Mucosa of rectum (tissue), 2 donors: ENCODE measurements around the gene RELCH.

Source experiments
- H3K27ac ChIP-seq, 2 donors: one replicate each; pipeline ENCODE4 v1.7.0; 2013; ENCODE audit warnings: inconsistent platforms in 2 of 2, low read depth in 2 of 2, low read length in 2 of 2
- H3K27me3 ChIP-seq, 2 donors: one replicate each; pipeline ENCODE4 v1.7.0; 2013; ENCODE audit warnings: low read length in 2 of 2; ENCODE audit not compliant: control insufficient read depth in 2 of 2, insufficient read depth in 2 of 2
- H3K36me3 ChIP-seq, 2 donors: one replicate each; pipeline ENCODE4 v1.7.0; 2013; ENCODE audit warnings: low read length in 2 of 2; ENCODE audit not compliant: control insufficient read depth in 2 of 2, insufficient read depth in 2 of 2
- H3K4me1 ChIP-seq, 2 donors: one replicate each; pipeline ENCODE4 v1.7.0; 2013; ENCODE audit warnings: low read length in 2 of 2, mild to moderate bottlenecking in 1 of 2; ENCODE audit not compliant: control insufficient read depth in 2 of 2, insufficient read depth in 2 of 2
- H3K4me3 ChIP-seq, 2 donors: one replicate each; pipeline ENCODE4 v1.7.0; 2013; ENCODE audit warnings: low read length in 2 of 2
- H3K9ac ChIP-seq, 2 donors: one replicate each; pipeline ENCODE4 v1.7.0; 2013; ENCODE audit warnings: low read length in 2 of 2, low read depth in 1 of 2, mild to moderate bottlenecking in 1 of 2
- H3K9me3 ChIP-seq, 2 donors: one replicate each; pipeline ENCODE4 v1.7.0; 2013; ENCODE audit warnings: low read length in 2 of 2; ENCODE audit not compliant: control insufficient read depth in 2 of 2
- donor health status: healthy.
- donor health status: Normal muscosa, but diverticular disease.

RELCH gene

DNA sequence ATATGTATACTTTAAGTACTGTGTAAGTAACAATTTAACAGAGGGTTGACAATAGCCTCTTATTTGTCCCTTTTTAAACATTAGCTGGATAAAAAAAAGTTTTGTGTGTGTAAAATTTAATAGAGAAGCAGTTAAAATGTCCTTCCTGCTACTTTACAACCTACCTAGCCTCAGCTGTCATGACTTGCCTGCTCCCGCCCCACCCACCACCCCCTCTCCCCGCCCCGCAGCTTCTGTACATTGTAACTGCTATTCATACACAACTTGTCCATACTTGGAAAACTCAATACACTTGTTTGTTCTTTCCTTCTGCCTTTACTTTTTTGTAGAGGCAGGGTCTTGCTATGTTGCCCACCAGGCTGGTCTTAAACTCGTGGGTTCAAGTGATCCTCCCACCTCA is 19.5 kb downstream of the RELCH start:
- H3K9me3 ChIP-seq: no peaks in the 10 kb centered on the region
- H3K27ac ChIP-seq: peak overlapping the region in 1 of 2 donors; percentile 45
- no peak overlapping the region for H3K9ac ChIP-seq

DNA sequence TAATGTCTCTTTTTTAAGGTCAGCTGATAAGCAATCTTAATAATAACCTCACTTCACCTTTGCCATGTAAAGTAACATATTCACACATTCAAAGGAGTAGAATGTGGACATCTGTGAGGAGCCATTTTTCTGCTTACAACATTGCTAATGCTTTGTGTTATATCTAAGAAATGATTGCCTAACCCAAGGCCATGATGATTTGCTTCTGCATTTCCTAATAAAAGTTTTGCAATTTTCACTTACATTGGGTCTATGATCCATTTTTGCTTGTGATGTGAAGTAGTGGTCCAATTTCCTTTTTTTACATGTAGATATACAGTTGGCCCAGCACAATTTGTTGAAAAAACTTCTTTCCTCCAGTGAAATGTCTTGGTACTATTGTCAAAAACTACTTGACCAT is 22.0 kb downstream of the RELCH start:
- H3K4me3 ChIP-seq: no peak overlapping the region
- H3K36me3 ChIP-seq: peaks cover 5 to 6% of the 10 kb centered on the region in 2 donors
- no peaks in the 10 kb centered on the region for H3K9me3 ChIP-seq
- H3K4me1 ChIP-seq: peaks cover 4 to 12% of the 10 kb centered on the region in 2 donors
- no peaks in the 10 kb centered on the region for H3K27me3 ChIP-seq
- H3K9ac ChIP-seq: no peak overlapping the region
- H3K27ac ChIP-seq: no peak overlapping the region

More for the DNA sequence above, 19.5 kb downstream of the RELCH start:
- Histone ChIP-seq H3K36me3 (no peaks in the 10 kb centered on the region), H3K4me1 (peaks cover 8 to 17% of the 10 kb centered on the region in 2 donors), H3K4me3 (no peak overlapping the region), H3K27me3 (no peaks in the 10 kb centered on the region)

DNA sequence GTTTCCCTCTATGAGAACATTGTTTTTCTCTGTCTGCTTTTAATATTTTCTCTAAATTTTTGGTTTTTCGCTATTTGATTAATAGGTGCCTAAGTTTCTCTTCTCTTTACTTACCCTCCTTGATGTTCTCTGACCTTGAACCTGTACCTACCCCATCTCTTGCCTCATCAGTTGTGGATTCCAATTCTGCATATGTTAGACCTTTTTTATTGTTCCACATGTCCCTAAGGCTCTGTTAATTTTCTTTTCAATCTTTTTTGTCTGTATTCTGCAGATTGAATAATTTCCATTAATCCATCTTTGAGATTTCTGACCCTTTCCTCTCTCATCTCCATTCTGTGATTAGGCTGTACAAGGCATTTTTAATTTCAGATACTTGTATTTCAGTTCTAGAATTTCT is 23.1 kb downstream of the RELCH start:
- no peaks in the 10 kb centered on the region for H3K27me3 ChIP-seq
- no peak overlapping the region for H3K9ac ChIP-seq
- no peak overlapping the region for H3K4me3 ChIP-seq
- H3K36me3 ChIP-seq: peaks cover 5 to 6% of the 10 kb centered on the region in 2 donors
- no peak overlapping the region for H3K27ac ChIP-seq
- peaks cover 4 to 15% of the 10 kb centered on the region in 2 donors for H3K4me1 ChIP-seq
- H3K9me3 ChIP-seq: no peaks in the 10 kb centered on the region

DNA sequence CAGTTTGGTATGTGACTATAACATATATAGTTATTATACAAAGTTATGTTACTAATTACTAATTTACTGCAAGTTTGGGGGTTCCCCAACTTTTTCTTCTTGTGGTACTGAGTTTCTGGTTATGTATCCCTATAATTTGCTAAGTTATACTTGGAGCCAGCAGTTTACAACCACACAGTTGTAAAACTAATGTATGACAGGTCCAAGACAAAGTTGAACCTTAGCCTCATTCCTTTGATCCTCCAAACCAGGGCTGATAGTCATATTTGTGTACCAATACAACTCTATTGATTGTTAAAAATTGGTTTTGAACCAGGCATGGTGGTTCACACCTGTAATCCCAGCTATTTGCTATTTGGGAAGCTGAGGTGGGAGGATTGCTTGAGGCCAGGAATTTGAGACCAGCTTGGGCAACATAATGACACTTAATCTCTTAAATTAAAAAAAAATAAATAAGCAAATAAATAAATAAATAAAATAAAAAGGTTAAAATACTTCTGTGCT is 24.3 kb downstream of the RELCH start:
- H3K27me3 ChIP-seq: no peaks in the 10 kb centered on the region
- H3K27ac ChIP-seq: no peak overlapping the region
- H3K4me3 ChIP-seq: no peak overlapping the region
- no peak overlapping the region for H3K9ac ChIP-seq
- peaks cover 6 to 9% of the 10 kb centered on the region in 2 donors for H3K36me3 ChIP-seq
- H3K4me1 ChIP-seq: peaks cover 4 to 12% of the 10 kb centered on the region in 2 donors
- no peaks in the 10 kb centered on the region for H3K9me3 ChIP-seq

DNA sequence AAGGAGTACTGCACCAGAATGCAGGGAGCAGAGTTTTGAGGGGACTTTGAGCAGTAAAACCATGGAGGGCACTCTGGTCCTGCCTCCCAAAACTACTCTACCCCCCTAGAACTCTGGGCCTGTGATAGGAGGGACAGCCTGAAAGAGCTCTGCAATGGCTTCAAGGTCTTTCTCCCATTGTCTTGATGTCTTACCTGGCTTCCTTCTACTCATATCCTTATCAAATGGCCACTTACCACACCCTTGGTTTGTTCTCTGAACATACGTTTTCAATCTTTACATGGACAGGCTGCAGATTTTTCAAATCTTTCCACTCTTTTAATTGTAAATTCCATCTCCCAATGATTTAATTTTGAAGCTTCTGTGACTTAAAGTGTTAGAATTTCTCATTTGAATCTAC is 27.7 kb downstream of the RELCH start:
- H3K9ac ChIP-seq: no peak overlapping the region
- H3K27me3 ChIP-seq: no peaks in the 10 kb centered on the region
- H3K4me3 ChIP-seq: no peak overlapping the region
- peaks cover 8 to 10% of the 10 kb centered on the region in 2 donors for H3K36me3 ChIP-seq
- H3K4me1 ChIP-seq: peaks cover 0 to 8% of the 10 kb centered on the region in 2 donors
- no peak overlapping the region for H3K27ac ChIP-seq
- no peaks in the 10 kb centered on the region for H3K9me3 ChIP-seq

DNA sequence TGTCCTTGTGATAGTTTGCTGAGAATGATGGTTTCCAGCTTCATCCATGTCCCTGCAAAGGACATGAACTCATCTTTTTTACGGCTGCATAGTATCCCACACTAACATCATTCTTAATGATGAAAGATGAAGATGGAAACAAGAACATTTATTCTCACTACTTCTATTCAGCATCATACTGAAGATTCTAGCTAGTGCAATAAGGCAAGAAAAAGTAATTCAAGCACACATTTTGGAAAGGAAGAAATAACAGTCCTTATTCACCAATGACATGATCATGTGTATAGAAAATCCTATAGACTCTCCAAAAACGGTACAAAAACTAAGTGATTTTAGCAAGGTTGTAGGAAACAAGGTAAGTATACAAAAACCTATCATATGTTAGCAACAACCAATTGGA is 37.2 kb downstream of the RELCH start:
- H3K27me3 ChIP-seq: no peaks in the 10 kb centered on the region
- no peaks in the 10 kb centered on the region for H3K9me3 ChIP-seq
- H3K4me3 ChIP-seq: no peak overlapping the region
- H3K4me1 ChIP-seq: no peaks in the 10 kb centered on the region
- peaks cover 29 to 34% of the 10 kb centered on the region in 2 donors for H3K36me3 ChIP-seq
- H3K27ac ChIP-seq: no peak overlapping the region
- H3K9ac ChIP-seq: no peak overlapping the region

DNA sequence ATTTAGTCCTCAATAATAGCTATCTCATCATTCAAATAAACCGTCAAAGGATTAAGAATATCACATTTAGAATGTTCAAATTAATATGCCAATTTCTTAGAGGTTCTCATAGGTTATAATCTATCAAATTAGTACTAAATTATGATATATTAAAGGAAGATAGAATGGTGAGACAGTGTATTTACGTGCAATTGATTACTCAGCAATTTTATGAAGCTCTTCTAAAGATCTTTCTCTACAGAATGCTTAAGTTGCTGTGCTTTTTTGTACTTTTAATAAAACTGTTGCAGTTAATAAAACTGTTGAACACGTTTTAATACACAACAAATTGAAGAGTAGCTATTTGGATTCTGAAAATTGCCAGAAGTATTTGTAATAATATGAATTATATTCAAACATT is 39.0 kb downstream of the RELCH start:
- Histone ChIP-seq H3K27ac (no peak overlapping the region), H3K27me3 (no peaks in the 10 kb centered on the region), H3K4me1 (no peaks in the 10 kb centered on the region), H3K4me3 (no peak overlapping the region), H3K36me3 (peaks cover 44 to 46% of the 10 kb centered on the region in 2 donors), H3K9ac (no peak overlapping the region), H3K9me3 (no peaks in the 10 kb centered on the region)

DNA sequence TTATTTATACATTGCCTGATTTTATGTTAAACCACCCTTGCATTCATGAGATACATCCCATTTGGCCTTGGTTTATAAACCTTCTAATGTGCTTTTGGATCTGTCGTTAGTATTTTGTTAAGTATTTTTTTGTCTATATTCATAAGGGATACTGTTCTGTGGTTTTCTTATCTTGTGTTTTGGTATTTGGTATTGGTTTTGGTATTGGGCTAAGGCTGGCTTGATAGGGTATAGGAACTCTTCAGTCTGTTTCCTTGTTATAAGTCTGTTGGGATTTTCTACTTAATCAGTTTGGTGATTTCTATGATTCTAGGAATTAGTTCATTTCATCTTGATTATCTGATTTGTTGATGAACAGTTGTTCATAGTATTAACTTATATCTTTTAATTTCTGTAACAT is 49.2 kb downstream of the RELCH start:
- Histone ChIP-seq H3K4me1 (no peaks in the 10 kb centered on the region), H3K4me3 (no peak overlapping the region), H3K36me3 (peaks cover 19 to 22% of the 10 kb centered on the region in 2 donors), H3K27ac (no peak overlapping the region), H3K9me3 (no peaks in the 10 kb centered on the region), H3K27me3 (no peaks in the 10 kb centered on the region), H3K9ac (no peak overlapping the region)

DNA sequence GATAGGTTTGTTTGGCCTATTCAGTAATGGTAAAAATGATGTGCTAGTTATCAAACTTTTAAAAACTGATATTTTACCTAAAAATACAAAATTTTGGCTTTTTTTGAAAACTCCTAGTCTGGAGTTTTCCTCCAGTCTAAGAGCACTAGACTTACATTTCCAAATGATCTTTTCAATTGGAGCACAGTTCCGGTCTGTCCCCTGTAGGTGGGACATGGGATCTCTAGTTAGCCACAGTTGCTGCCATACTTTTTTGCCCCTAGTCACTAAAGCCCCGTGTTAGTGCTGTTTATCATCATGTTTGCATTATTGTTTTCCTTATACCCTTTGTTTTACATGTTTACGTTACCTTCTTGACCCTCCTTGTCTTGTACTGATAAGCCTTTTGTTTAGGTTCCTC is 52.4 kb downstream of the RELCH start:
- no peak overlapping the region for H3K27ac ChIP-seq
- H3K4me3 ChIP-seq: no peak overlapping the region
- H3K9ac ChIP-seq: no peak overlapping the region
- peaks cover 8 to 13% of the 10 kb centered on the region in 2 donors for H3K36me3 ChIP-seq
- H3K9me3 ChIP-seq: no peaks in the 10 kb centered on the region
- no peaks in the 10 kb centered on the region for H3K27me3 ChIP-seq
- no peaks in the 10 kb centered on the region for H3K4me1 ChIP-seq

DNA sequence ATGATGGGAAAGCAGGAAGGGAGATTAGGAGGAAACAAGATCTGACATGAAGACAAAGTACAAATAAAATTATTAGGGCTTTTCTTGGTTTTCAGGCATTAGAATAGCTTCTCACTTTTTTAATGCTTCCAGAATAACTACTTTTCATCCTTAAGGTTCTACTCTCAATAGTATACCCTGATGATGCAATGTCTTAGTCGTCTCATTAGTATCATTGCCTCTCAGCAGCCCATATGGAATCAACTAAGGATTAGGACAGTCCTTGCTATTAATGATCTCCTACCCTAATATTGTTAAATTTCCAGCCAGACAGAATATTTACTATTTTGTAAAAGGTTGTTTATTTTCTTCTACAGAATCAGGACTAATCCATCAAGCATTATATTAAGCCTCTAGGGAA is 55.9 kb downstream of the RELCH start:
- no peaks in the 10 kb centered on the region for H3K27me3 ChIP-seq
- H3K9ac ChIP-seq: no peak overlapping the region
- H3K27ac ChIP-seq: no peak overlapping the region
- no peaks in the 10 kb centered on the region for H3K9me3 ChIP-seq
- H3K4me1 ChIP-seq: no peaks in the 10 kb centered on the region
- no peak overlapping the region for H3K4me3 ChIP-seq
- peaks cover 22% of the 10 kb centered on the region in 2 donors for H3K36me3 ChIP-seq

DNA sequence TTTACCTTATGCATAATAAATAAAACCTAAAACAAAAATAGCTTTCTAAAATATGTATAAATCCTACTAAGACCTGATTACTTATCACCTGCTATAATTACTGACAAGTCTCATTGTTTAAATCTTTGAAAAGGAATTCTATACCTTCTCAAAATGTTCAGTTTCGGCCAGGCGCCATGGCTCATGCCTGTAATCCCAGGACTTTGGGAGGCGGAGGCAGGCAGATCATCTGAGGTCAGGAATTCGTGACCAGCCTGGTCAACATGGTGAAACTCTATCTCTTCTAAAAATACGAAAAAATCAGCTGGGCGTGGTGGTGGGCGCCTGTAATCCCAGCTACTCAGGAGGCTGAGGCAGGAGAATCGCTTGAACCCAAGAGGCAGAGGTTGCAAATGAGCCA is 58.1 kb downstream of the RELCH start:
- no peaks in the 10 kb centered on the region for H3K9me3 ChIP-seq
- H3K36me3 ChIP-seq: peaks cover 18 to 19% of the 10 kb centered on the region in 2 donors
- no peaks in the 10 kb centered on the region for H3K27me3 ChIP-seq
- no peaks in the 10 kb centered on the region for H3K4me1 ChIP-seq
- H3K4me3 ChIP-seq: no peak overlapping the region
- H3K9ac ChIP-seq: no peak overlapping the region
- H3K27ac ChIP-seq: no peak overlapping the region
